GM23338 (cell line): Measurements from ENCODE around the gene ENTPD6. TPM values are rescaled to one million over a fixed set of nuclear protein-coding genes. Genes with fewer than 3 reads are reported as not detected.

ENCODE experiments used
- ATAC-seq: fragments of 200-7000 bp; cut with Tn5 transposase; 3 replicates; pipeline ENCODE4 v1.9.1; 2020
- DNase-seq: peaks from one replicate; pipeline ENCODE4 v3.0.0-alpha.2; 2015; ENCODE audit warnings: low spot score
- H2AFZ ChIP-seq: fragments of 200-600 bp; sonication (generic); 2 replicates; pipeline ENCODE4 v1.8.0; 2016; ENCODE audit warnings: antibody characterized with exemption, mild to moderate bottlenecking, moderate library complexity
- H3F3A ChIP-seq: fragments of 200-600 bp; sonication (generic); replicated peaks from 2 replicates; pipeline ENCODE4 v1.8.0; 2017; ENCODE audit warnings: antibody characterized with exemption, mixed run types, low read depth
- H3K27ac ChIP-seq: fragments of 200-600 bp; sonication (generic); 2 replicates; pipeline ENCODE4 v1.6.1; 2016; ENCODE audit warnings: low read depth
- H3K27me3 ChIP-seq: fragments of 200-600 bp; sonication (generic); 2 replicates; pipeline ENCODE4 v1.8.0; 2016; ENCODE audit warnings: mild to moderate bottlenecking, mixed run types, moderate library complexity; ENCODE audit not compliant: insufficient read depth
- H3K36me3 ChIP-seq: fragments of 200-600 bp; sonication (generic); 2 replicates; pipeline ENCODE4 v1.8.0; 2016; ENCODE audit warnings: mild to moderate bottlenecking; ENCODE audit not compliant: insufficient read depth
- H3K4me1 ChIP-seq: fragments of 200-600 bp; sonication (generic); 2 replicates; pipeline ENCODE4 v1.8.0; 2016; ENCODE audit warnings: mild to moderate bottlenecking, moderate library complexity; ENCODE audit not compliant: insufficient read depth
- H3K4me2 ChIP-seq: fragments of 200-600 bp; sonication (generic); 2 replicates; pipeline ENCODE4 v1.7.1; 2017; ENCODE audit warnings: mixed run types
- H3K4me3 ChIP-seq: fragments of 200-600 bp; sonication (generic); 2 replicates; pipeline ENCODE4 v1.6.1; 2016; ENCODE audit warnings: mixed run types
- H3K79me2 ChIP-seq: fragments of 200-600 bp; sonication (generic); replicated peaks from 2 replicates; pipeline ENCODE4 v1.8.0; 2017; ENCODE audit warnings: mild to moderate bottlenecking; ENCODE audit not compliant: insufficient read depth
- H3K9me2 ChIP-seq: fragments of 200-600 bp; sonication (generic); 2 replicates; pipeline ENCODE4 v1.8.0; 2017; ENCODE audit not compliant: insufficient read depth
- H4K20me1 ChIP-seq: fragments of 200-600 bp; sonication (generic); replicated peaks from 2 replicates; pipeline ENCODE4 v1.8.0; 2017; ENCODE audit warnings: mild to moderate bottlenecking; ENCODE audit not compliant: insufficient read depth
- H3K27ac Mint-ChIP-seq: 2 replicates; pipeline ENCODE4 v1.8.0; 2020; ENCODE audit warnings: inconsistent platforms, mild to moderate bottlenecking, moderate library complexity, mixed read lengths
- H3K27me3 Mint-ChIP-seq: 3 replicates; pipeline ENCODE4 v1.8.0; 2022; ENCODE audit warnings: low read depth, mild to moderate bottlenecking, moderate library complexity, mixed read lengths, inconsistent platforms; ENCODE audit not compliant: insufficient read depth, poor library complexity
- H3K36me3 Mint-ChIP-seq: 3 replicates; pipeline ENCODE4 v1.8.0; 2021; ENCODE audit warnings: low read depth, mild to moderate bottlenecking, inconsistent platforms, moderate library complexity, mixed read lengths
- H3K4me1 Mint-ChIP-seq: 3 replicates; pipeline ENCODE4 v1.8.0; 2020; ENCODE audit warnings: mild to moderate bottlenecking, inconsistent platforms, mixed read lengths
- H3K4me3 Mint-ChIP-seq: 3 replicates; pipeline ENCODE4 v1.8.0; 2021; ENCODE audit warnings: moderate library complexity, mild to moderate bottlenecking, inconsistent platforms, mixed read lengths
- H3K9me3 Mint-ChIP-seq: 3 replicates; pipeline ENCODE4 v1.8.0; 2020; ENCODE audit warnings: moderate library complexity, mild to moderate bottlenecking, inconsistent platforms, mixed read lengths
- CREB1 ChIP-seq: fragments of 250-450 bp; sonication (Bioruptor Pico); IDR thresholded peaks from 2 replicates; pipeline ENCODE4 v1.5.0; 2020; ENCODE audit warnings: low read depth, mild to moderate bottlenecking, moderate library complexity
- POLR2AphosphoS5 ChIP-seq: IDR thresholded peaks from 2 replicates; pipeline ENCODE4 v1.6.1; 2016; ENCODE audit warnings: antibody characterized with exemption, low read depth
- ZNF331 ChIP-seq: fragments of 250-450 bp; sonication (Bioruptor Pico); IDR thresholded peaks from 2 replicates; pipeline ENCODE4 v1.5.0; 2020; ENCODE audit warnings: low read depth, mild to moderate bottlenecking, moderate library complexity
- ZNF462 ChIP-seq: fragments of 250-450 bp; sonication (Bioruptor Pico); IDR thresholded peaks from 2 replicates; pipeline ENCODE4 v1.5.0; 2020; ENCODE audit warnings: mild to moderate bottlenecking, moderate library complexity
- polyA plus RNA-seq: library from polyadenylated mRNA; unstranded; fragments of >200 nt; fragmentation: Nextera tagmentation; extraction: Ambion mirVana; gene quantifications from 2 replicates; pipeline ENCODE4 v1.2.1, GENCODE V29; 2016
- total RNA-seq: library from RNA; depleted of rRNA; stranded (reverse); fragments of >200 nt; shearing (Covaris generic); gene quantifications from 2 replicates; pipeline ENCODE4 v1.2.3, GENCODE V29; 2014
- TF ChIP-seq, protein P1 (sequence below): IDR thresholded peaks from one replicate; pipeline ENCODE4 v1.6.1; 2018; ENCODE audit warnings: antibody characterized with exemption; ENCODE audit not compliant: unreplicated experiment

ENTPD6 gene
- total and polyA plus RNA-seq, 2 experiments from 2014 or later = 19.3 to 45.9 TPM

GRCh38 chr20:25213566-25214425 is 18.3 kb downstream of the ENTPD6 start:
- ATAC-seq (no peak), DNase-seq (no peak)
- Histone ChIP-seq H3F3A (no peaks in the 10 kb centered on the region), H3K79me2 (no peaks in the 10 kb centered on the region), H3K4me3 (no peak overlapping the region), H3K4me2 (no peak overlapping the region), H3K9me2 (no peaks in the 10 kb centered on the region), H2AFZ (no peak overlapping the region), H3K27ac (no peak overlapping the region), H3K27me3 (no peaks in the 10 kb centered on the region), H4K20me1 (peaks cover 5% of the 10 kb centered on the region; the same call in 1 of the 2 replicates), H3K4me1 (no peaks in the 10 kb centered on the region), H3K36me3 (no peaks in the 10 kb centered on the region)
- peaks cover 4% of the 10 kb centered on the region for H3K27me3 Mint-ChIP-seq
- TF ChIP-seq ZNF331 (CRISPR knock-in tag) (no peak), ZNF462 (CRISPR knock-in tag) (no peak), POLR2AphosphoS5 (no peak), CREB1 (CRISPR knock-in tag) (no peak)
- TF ChIP-seq, protein P1, sequence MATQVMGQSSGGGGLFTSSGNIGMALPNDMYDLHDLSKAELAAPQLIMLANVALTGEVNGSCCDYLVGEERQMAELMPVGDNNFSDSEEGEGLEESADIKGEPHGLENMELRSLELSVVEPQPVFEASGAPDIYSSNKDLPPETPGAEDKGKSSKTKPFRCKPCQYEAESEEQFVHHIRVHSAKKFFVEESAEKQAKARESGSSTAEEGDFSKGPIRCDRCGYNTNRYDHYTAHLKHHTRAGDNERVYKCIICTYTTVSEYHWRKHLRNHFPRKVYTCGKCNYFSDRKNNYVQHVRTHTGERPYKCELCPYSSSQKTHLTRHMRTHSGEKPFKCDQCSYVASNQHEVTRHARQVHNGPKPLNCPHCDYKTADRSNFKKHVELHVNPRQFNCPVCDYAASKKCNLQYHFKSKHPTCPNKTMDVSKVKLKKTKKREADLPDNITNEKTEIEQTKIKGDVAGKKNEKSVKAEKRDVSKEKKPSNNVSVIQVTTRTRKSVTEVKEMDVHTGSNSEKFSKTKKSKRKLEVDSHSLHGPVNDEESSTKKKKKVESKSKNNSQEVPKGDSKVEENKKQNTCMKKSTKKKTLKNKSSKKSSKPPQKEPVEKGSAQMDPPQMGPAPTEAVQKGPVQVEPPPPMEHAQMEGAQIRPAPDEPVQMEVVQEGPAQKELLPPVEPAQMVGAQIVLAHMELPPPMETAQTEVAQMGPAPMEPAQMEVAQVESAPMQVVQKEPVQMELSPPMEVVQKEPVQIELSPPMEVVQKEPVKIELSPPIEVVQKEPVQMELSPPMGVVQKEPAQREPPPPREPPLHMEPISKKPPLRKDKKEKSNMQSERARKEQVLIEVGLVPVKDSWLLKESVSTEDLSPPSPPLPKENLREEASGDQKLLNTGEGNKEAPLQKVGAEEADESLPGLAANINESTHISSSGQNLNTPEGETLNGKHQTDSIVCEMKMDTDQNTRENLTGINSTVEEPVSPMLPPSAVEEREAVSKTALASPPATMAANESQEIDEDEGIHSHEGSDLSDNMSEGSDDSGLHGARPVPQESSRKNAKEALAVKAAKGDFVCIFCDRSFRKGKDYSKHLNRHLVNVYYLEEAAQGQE = no peak
- H3K4me3 Mint-ChIP-seq = no peak overlapping the region
- H3K9me3 Mint-ChIP-seq = no peaks in the 10 kb centered on the region
- H3K4me1 Mint-ChIP-seq = 0 out of 3 replicates have a peak, but pooled peaks cover 2% of the 10 kb centered on the region
- H3K36me3 Mint-ChIP-seq = peaks cover 10% of the 10 kb centered on the region
- H3K27ac Mint-ChIP-seq = no peak overlapping the region
